Measurements from ENCODE around the gene TATDN2. TPM values are rescaled to one million over a fixed set of nuclear protein-coding genes. Genes with fewer than 3 reads are reported as not detected.

Gene TATDN2
- total and polyA plus RNA-seq, 2 experiments from 2014 or later, result 9.3 to 22.6 TPM

- no peaks in the 10 kb centered on the region for H3K79me2 ChIP-seq
- TF ChIP-seq EZH2 (IDR thresholded peaks at IDR 0.05; ENCODE audit: borderline replicate concordance) (no peak), CTCF (IDR thresholded peaks at IDR 0.05; ENCODE audit: poor library complexity) (no peak), EZH2phosphoT487 (IDR thresholded peaks at IDR 0.05; ENCODE audit: low read depth, severe bottlenecking, unreplicated experiment) (no peak)
- H3K9me3 ChIP-seq (ENCODE audit: low read depth), result no peaks in the 10 kb centered on the region
- no peak overlapping the region for H3K4me3 ChIP-seq
- H3K36me3 ChIP-seq (replicated peaks; ENCODE audit: insufficient read depth, low read depth), result no peaks in the 10 kb centered on the region
- no peaks in the 10 kb centered on the region for H3K27me3 ChIP-seq
- whole genome bisulfite sequencing (ENCODE audit: low lambda C conversion rate, missing lambda C conversion rate), result 92% methylated on average over 13 of the region's 13 CpGs
- no peak overlapping the region for H3K27ac ChIP-seq
- H4K20me1 ChIP-seq (ENCODE audit: insufficient read depth, poor library complexity, severe bottlenecking), result no peaks in the 10 kb centered on the region
- no peaks in the 10 kb centered on the region for H3K4me1 ChIP-seq (ENCODE audit: insufficient read depth)
- H3K4me2 ChIP-seq, result no peak overlapping the region
- no peak overlapping the region for H2AFZ ChIP-seq
- DNase-seq (ENCODE audit: low spot score), result no peak
- H3K9me2 ChIP-seq (replicated peaks; ENCODE audit: insufficient read depth), result no peaks in the 10 kb centered on the region
Observed at GRCh38 chr3:10233988-10234387, 14.3 kb upstream of the TATDN2 start.

- Histone ChIP-seq H3K4me2 (no peak overlapping the region), H4K20me1 (ENCODE audit: insufficient read depth, poor library complexity, severe bottlenecking) (no peaks in the 10 kb centered on the region)
- WGBS (ENCODE audit: low lambda C conversion rate, missing lambda C conversion rate), result 96% methylated on average over 36 of the region's 36 CpGs
Observed at GRCh38 chr3:10234526-10235230, 13.6 kb upstream of the TATDN2 start.

GRCh38 chr3:10235551-10235950 lies 12.7 kb upstream of the TATDN2 start:
- H3K4me2 ChIP-seq, result no peak overlapping the region
- H4K20me1 ChIP-seq (ENCODE audit: insufficient read depth, poor library complexity, severe bottlenecking), result no peaks in the 10 kb centered on the region
- H3K4me3 ChIP-seq, result no peak overlapping the region
- DNase-seq (ENCODE audit: low spot score), result no peak
- no peaks in the 10 kb centered on the region for H3K36me3 ChIP-seq (replicated peaks; ENCODE audit: insufficient read depth, low read depth)
- no peaks in the 10 kb centered on the region for H3K9me2 ChIP-seq (replicated peaks; ENCODE audit: insufficient read depth)
- no peak for TF ChIP-seq EZH2phosphoT487 (IDR thresholded peaks at IDR 0.05; ENCODE audit: low read depth, severe bottlenecking, unreplicated experiment)
- no peak for TF ChIP-seq EZH2 (IDR thresholded peaks at IDR 0.05; ENCODE audit: borderline replicate concordance)
- no peak for TF ChIP-seq CTCF (IDR thresholded peaks at IDR 0.05; ENCODE audit: poor library complexity)
- 83% methylated on average over 6 of the region's 6 CpGs for WGBS (ENCODE audit: low lambda C conversion rate, missing lambda C conversion rate)
- H3K79me2 ChIP-seq, result no peaks in the 10 kb centered on the region
- H3K27me3 ChIP-seq, result no peaks in the 10 kb centered on the region
- H2AFZ ChIP-seq, result no peak overlapping the region
- no peak overlapping the region for H3K27ac ChIP-seq
- H3K4me1 ChIP-seq (ENCODE audit: insufficient read depth), result no peaks in the 10 kb centered on the region
- H3K9me3 ChIP-seq (ENCODE audit: low read depth), result no peaks in the 10 kb centered on the region

More at GRCh38 chr3:10234526-10235230, 13.6 kb upstream of the TATDN2 start:
- H3K9me3 ChIP-seq (ENCODE audit: low read depth), result no peaks in the 10 kb centered on the region
- TF ChIP-seq CTCF (IDR thresholded peaks at IDR 0.05; ENCODE audit: poor library complexity) (no peak), EZH2phosphoT487 (IDR thresholded peaks at IDR 0.05; ENCODE audit: low read depth, severe bottlenecking, unreplicated experiment) (no peak), EZH2 (IDR thresholded peaks at IDR 0.05; ENCODE audit: borderline replicate concordance) (no peak)
- no peaks in the 10 kb centered on the region for H3K4me1 ChIP-seq (ENCODE audit: insufficient read depth)
- no peaks in the 10 kb centered on the region for H3K79me2 ChIP-seq
- no peaks in the 10 kb centered on the region for H3K36me3 ChIP-seq (replicated peaks; ENCODE audit: insufficient read depth, low read depth)
- H3K27me3 ChIP-seq, result no peaks in the 10 kb centered on the region
- H3K9me2 ChIP-seq (replicated peaks; ENCODE audit: insufficient read depth), result no peaks in the 10 kb centered on the region
- H2AFZ ChIP-seq, result no peak overlapping the region
- H3K27ac ChIP-seq, result no peak overlapping the region
- DNase-seq (ENCODE audit: low spot score), result no peak
- no peak overlapping the region for H3K4me3 ChIP-seq
